GM23338 (cell line): ENCODE results near the gene TRIM28. TPM values are rescaled to one million over a fixed set of nuclear protein-coding genes. Genes with fewer than 3 reads are reported as not detected.
A peak's percentile ranks its signal among the peaks of the same experiment; 100 is the strongest.

Experiments used
- ATAC-seq: fragments of 200-7000 bp; cut with Tn5 transposase; 3 replicates; pipeline ENCODE4 v1.9.1; 2020
- DNase-seq: peaks from one replicate; pipeline ENCODE4 v3.0.0-alpha.2; 2015; ENCODE audit warnings: low spot score
- H2AFZ ChIP-seq: fragments of 200-600 bp; sonication (generic); 2 replicates; pipeline ENCODE4 v1.8.0; 2016; ENCODE audit warnings: antibody characterized with exemption, mild to moderate bottlenecking, moderate library complexity
- H3F3A ChIP-seq: fragments of 200-600 bp; sonication (generic); replicated peaks from 2 replicates; pipeline ENCODE4 v1.8.0; 2017; ENCODE audit warnings: antibody characterized with exemption, mixed run types, low read depth
- H3K27ac ChIP-seq: fragments of 200-600 bp; sonication (generic); 2 replicates; pipeline ENCODE4 v1.6.1; 2016; ENCODE audit warnings: low read depth
- H3K27me3 ChIP-seq: fragments of 200-600 bp; sonication (generic); 2 replicates; pipeline ENCODE4 v1.8.0; 2016; ENCODE audit warnings: mild to moderate bottlenecking, mixed run types, moderate library complexity; ENCODE audit not compliant: insufficient read depth
- H3K36me3 ChIP-seq: fragments of 200-600 bp; sonication (generic); 2 replicates; pipeline ENCODE4 v1.8.0; 2016; ENCODE audit warnings: mild to moderate bottlenecking; ENCODE audit not compliant: insufficient read depth
- H3K4me1 ChIP-seq: fragments of 200-600 bp; sonication (generic); 2 replicates; pipeline ENCODE4 v1.8.0; 2016; ENCODE audit warnings: mild to moderate bottlenecking, moderate library complexity; ENCODE audit not compliant: insufficient read depth
- H3K4me2 ChIP-seq: fragments of 200-600 bp; sonication (generic); 2 replicates; pipeline ENCODE4 v1.7.1; 2017; ENCODE audit warnings: mixed run types
- H3K4me3 ChIP-seq: fragments of 200-600 bp; sonication (generic); 2 replicates; pipeline ENCODE4 v1.6.1; 2016; ENCODE audit warnings: mixed run types
- H3K79me2 ChIP-seq: fragments of 200-600 bp; sonication (generic); replicated peaks from 2 replicates; pipeline ENCODE4 v1.8.0; 2017; ENCODE audit warnings: mild to moderate bottlenecking; ENCODE audit not compliant: insufficient read depth
- H3K9me2 ChIP-seq: fragments of 200-600 bp; sonication (generic); 2 replicates; pipeline ENCODE4 v1.8.0; 2017; ENCODE audit not compliant: insufficient read depth
- H4K20me1 ChIP-seq: fragments of 200-600 bp; sonication (generic); replicated peaks from 2 replicates; pipeline ENCODE4 v1.8.0; 2017; ENCODE audit warnings: mild to moderate bottlenecking; ENCODE audit not compliant: insufficient read depth
- H3K27ac Mint-ChIP-seq: 2 replicates; pipeline ENCODE4 v1.8.0; 2020; ENCODE audit warnings: inconsistent platforms, mild to moderate bottlenecking, moderate library complexity, mixed read lengths
- H3K27me3 Mint-ChIP-seq: 3 replicates; pipeline ENCODE4 v1.8.0; 2022; ENCODE audit warnings: low read depth, mild to moderate bottlenecking, moderate library complexity, mixed read lengths, inconsistent platforms; ENCODE audit not compliant: insufficient read depth, poor library complexity
- H3K36me3 Mint-ChIP-seq: 3 replicates; pipeline ENCODE4 v1.8.0; 2021; ENCODE audit warnings: low read depth, mild to moderate bottlenecking, inconsistent platforms, moderate library complexity, mixed read lengths
- H3K4me1 Mint-ChIP-seq: 3 replicates; pipeline ENCODE4 v1.8.0; 2020; ENCODE audit warnings: mild to moderate bottlenecking, inconsistent platforms, mixed read lengths
- H3K4me3 Mint-ChIP-seq: 3 replicates; pipeline ENCODE4 v1.8.0; 2021; ENCODE audit warnings: moderate library complexity, mild to moderate bottlenecking, inconsistent platforms, mixed read lengths
- H3K9me3 Mint-ChIP-seq: 3 replicates; pipeline ENCODE4 v1.8.0; 2020; ENCODE audit warnings: moderate library complexity, mild to moderate bottlenecking, inconsistent platforms, mixed read lengths
- CREB1 ChIP-seq: fragments of 250-450 bp; sonication (Bioruptor Pico); IDR thresholded peaks from 2 replicates; pipeline ENCODE4 v1.5.0; 2020; ENCODE audit warnings: low read depth, mild to moderate bottlenecking, moderate library complexity
- EZH2 ChIP-seq: fragments of 200-600 bp; sonication (generic); IDR thresholded peaks from one replicate; pipeline ENCODE4 v1.8.0; 2017; ENCODE audit warnings: antibody characterized with exemption, mild to moderate bottlenecking, low read depth; ENCODE audit not compliant: unreplicated experiment
- EZH2phosphoT487 ChIP-seq: fragments of 200-600 bp; sonication (generic); IDR thresholded peaks from one replicate; pipeline ENCODE4 v1.8.1; 2018; ENCODE audit warnings: antibody characterized with exemption; ENCODE audit not compliant: unreplicated experiment
- JUNB ChIP-seq: IDR thresholded peaks from one replicate; pipeline ENCODE4 v1.6.1; 2016; ENCODE audit warnings: antibody characterized with exemption; ENCODE audit not compliant: unreplicated experiment
- NANOG ChIP-seq: IDR thresholded peaks from 2 replicates; pipeline ENCODE4 v1.6.1; 2016; ENCODE audit warnings: antibody characterized with exemption, borderline replicate concordance
- POLR2AphosphoS5 ChIP-seq: IDR thresholded peaks from 2 replicates; pipeline ENCODE4 v1.6.1; 2016; ENCODE audit warnings: antibody characterized with exemption, low read depth
- STAT1 ChIP-seq: IDR thresholded peaks from one replicate; pipeline ENCODE4 v1.6.1; 2016; ENCODE audit warnings: antibody characterized with exemption; ENCODE audit not compliant: unreplicated experiment
- ZNF114 ChIP-seq: fragments of 250-450 bp; sonication (Bioruptor Pico); IDR thresholded peaks from 2 replicates; pipeline ENCODE4 v1.5.0; 2020; ENCODE audit warnings: mild to moderate bottlenecking, moderate library complexity
- ZNF331 ChIP-seq: fragments of 250-450 bp; sonication (Bioruptor Pico); IDR thresholded peaks from 2 replicates; pipeline ENCODE4 v1.5.0; 2020; ENCODE audit warnings: low read depth, mild to moderate bottlenecking, moderate library complexity
- ZNF462 ChIP-seq: fragments of 250-450 bp; sonication (Bioruptor Pico); IDR thresholded peaks from 2 replicates; pipeline ENCODE4 v1.5.0; 2020; ENCODE audit warnings: mild to moderate bottlenecking, moderate library complexity
- polyA plus RNA-seq: library from polyadenylated mRNA; unstranded; fragments of >200 nt; fragmentation: Nextera tagmentation; extraction: Ambion mirVana; gene quantifications from 2 replicates; pipeline ENCODE4 v1.2.1, GENCODE V29; 2016
- total RNA-seq: library from RNA; depleted of rRNA; stranded (reverse); fragments of >200 nt; shearing (Covaris generic); gene quantifications from 2 replicates; pipeline ENCODE4 v1.2.3, GENCODE V29; 2014
- TF ChIP-seq, protein P1 (sequence below): IDR thresholded peaks from 2 replicates; pipeline ENCODE4 v1.6.1; 2016; ENCODE audit warnings: antibody characterized with exemption
- TF ChIP-seq, protein P2 (sequence below), 2 experiments: fragments of 200-600 bp in 1 of 2; sonication (generic) in 1 of 2; conservative IDR thresholded peaks; 2 replicates each; pipeline versions ENCODE4 v1.5.1 to v1.6.1; 2016 to 2017; ENCODE audit warnings: antibody characterized with exemption in 2 of 2, low read depth in 2 of 2, mild to moderate bottlenecking in 2 of 2, moderate library complexity in 1 of 2
- TF ChIP-seq, protein P3 (sequence below): IDR thresholded peaks from one replicate; pipeline ENCODE4 v1.6.1; 2018; ENCODE audit warnings: antibody characterized with exemption; ENCODE audit not compliant: unreplicated experiment

The TRIM28 gene
- total and polyA plus RNA-seq, 2 experiments from 2014 or later: 920 to 1,430 TPM

- Mint-ChIP-seq H3K27ac (no peak overlapping the region), H3K9me3 (no peaks in the 10 kb centered on the region; the same call in 2 of the 3 replicates), H3K4me1 (peaks cover 19% of the 10 kb centered on the region), H3K36me3 (peaks cover 22% of the 10 kb centered on the region), H3K27me3 (peaks cover 43% of the 10 kb centered on the region), H3K4me3 (peak overlapping the region; percentile 80)
- H2AFZ ChIP-seq: no peak overlapping the region
- peaks cover 21% of the 10 kb centered on the region for H3F3A ChIP-seq
- no peak for DNase-seq
- peak overlapping the region; percentile 65 for H3K4me3 ChIP-seq
- TF ChIP-seq ZNF114 (CRISPR knock-in tag): no peak
- no peak for TF ChIP-seq ZNF331 (CRISPR knock-in tag)
- no peak for TF ChIP-seq STAT1
- TF ChIP-seq, protein P1, sequence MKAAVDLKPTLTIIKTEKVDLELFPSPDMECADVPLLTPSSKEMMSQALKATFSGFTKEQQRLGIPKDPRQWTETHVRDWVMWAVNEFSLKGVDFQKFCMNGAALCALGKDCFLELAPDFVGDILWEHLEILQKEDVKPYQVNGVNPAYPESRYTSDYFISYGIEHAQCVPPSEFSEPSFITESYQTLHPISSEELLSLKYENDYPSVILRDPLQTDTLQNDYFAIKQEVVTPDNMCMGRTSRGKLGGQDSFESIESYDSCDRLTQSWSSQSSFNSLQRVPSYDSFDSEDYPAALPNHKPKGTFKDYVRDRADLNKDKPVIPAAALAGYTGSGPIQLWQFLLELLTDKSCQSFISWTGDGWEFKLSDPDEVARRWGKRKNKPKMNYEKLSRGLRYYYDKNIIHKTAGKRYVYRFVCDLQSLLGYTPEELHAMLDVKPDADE: no peak
- TF ChIP-seq POLR2AphosphoS5: no peak
- no peak for TF ChIP-seq JUNB
- TF ChIP-seq EZH2phosphoT487: no peak
- TF ChIP-seq NANOG: no peak
- TF ChIP-seq ZNF462 (CRISPR knock-in tag): no peak
- TF ChIP-seq CREB1: no peak
- TF ChIP-seq, protein P2, sequence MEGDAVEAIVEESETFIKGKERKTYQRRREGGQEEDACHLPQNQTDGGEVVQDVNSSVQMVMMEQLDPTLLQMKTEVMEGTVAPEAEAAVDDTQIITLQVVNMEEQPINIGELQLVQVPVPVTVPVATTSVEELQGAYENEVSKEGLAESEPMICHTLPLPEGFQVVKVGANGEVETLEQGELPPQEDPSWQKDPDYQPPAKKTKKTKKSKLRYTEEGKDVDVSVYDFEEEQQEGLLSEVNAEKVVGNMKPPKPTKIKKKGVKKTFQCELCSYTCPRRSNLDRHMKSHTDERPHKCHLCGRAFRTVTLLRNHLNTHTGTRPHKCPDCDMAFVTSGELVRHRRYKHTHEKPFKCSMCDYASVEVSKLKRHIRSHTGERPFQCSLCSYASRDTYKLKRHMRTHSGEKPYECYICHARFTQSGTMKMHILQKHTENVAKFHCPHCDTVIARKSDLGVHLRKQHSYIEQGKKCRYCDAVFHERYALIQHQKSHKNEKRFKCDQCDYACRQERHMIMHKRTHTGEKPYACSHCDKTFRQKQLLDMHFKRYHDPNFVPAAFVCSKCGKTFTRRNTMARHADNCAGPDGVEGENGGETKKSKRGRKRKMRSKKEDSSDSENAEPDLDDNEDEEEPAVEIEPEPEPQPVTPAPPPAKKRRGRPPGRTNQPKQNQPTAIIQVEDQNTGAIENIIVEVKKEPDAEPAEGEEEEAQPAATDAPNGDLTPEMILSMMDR (conservative IDR thresholded peaks at IDR 0.05; ENCODE audit: low read depth in 2 of 2): no peak
- TF ChIP-seq, protein P3, sequence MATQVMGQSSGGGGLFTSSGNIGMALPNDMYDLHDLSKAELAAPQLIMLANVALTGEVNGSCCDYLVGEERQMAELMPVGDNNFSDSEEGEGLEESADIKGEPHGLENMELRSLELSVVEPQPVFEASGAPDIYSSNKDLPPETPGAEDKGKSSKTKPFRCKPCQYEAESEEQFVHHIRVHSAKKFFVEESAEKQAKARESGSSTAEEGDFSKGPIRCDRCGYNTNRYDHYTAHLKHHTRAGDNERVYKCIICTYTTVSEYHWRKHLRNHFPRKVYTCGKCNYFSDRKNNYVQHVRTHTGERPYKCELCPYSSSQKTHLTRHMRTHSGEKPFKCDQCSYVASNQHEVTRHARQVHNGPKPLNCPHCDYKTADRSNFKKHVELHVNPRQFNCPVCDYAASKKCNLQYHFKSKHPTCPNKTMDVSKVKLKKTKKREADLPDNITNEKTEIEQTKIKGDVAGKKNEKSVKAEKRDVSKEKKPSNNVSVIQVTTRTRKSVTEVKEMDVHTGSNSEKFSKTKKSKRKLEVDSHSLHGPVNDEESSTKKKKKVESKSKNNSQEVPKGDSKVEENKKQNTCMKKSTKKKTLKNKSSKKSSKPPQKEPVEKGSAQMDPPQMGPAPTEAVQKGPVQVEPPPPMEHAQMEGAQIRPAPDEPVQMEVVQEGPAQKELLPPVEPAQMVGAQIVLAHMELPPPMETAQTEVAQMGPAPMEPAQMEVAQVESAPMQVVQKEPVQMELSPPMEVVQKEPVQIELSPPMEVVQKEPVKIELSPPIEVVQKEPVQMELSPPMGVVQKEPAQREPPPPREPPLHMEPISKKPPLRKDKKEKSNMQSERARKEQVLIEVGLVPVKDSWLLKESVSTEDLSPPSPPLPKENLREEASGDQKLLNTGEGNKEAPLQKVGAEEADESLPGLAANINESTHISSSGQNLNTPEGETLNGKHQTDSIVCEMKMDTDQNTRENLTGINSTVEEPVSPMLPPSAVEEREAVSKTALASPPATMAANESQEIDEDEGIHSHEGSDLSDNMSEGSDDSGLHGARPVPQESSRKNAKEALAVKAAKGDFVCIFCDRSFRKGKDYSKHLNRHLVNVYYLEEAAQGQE: no peak
- TF ChIP-seq EZH2: no peak
- no peaks in the 10 kb centered on the region for H4K20me1 ChIP-seq
- no peak overlapping the region for H3K27ac ChIP-seq
- H3K4me1 ChIP-seq: peaks cover 14% of the 10 kb centered on the region; the same call in 1 of the 2 replicates
- ATAC-seq: no peak
- no peaks in the 10 kb centered on the region for H3K36me3 ChIP-seq
- H3K9me2 ChIP-seq: peaks cover 5% of the 10 kb centered on the region; the same call in 1 of the 2 replicates
- H3K27me3 ChIP-seq: peaks cover 48% of the 10 kb centered on the region
- H3K79me2 ChIP-seq: no peaks in the 10 kb centered on the region
- H3K4me2 ChIP-seq: peak overlapping the region; percentile 93
These were observed 20.0 kb downstream of the TRIM28 start for GRCh38 chr19:58563823-58564222.
